Spleen (tissue), 7 donors: ENCODE data around the gene NUP50.

ENCODE experiments used
- POLR2A ChIP-seq, 3 donors: fragments of 450-650 bp; IDR thresholded peaks; one replicate each; pipeline ENCODE4 v1.5.1; 2017; ENCODE audit warnings: antibody characterized with exemption in 3 of 3, mild to moderate bottlenecking in 1 of 3
- TF ChIP-seq, protein P1 (sequence below), 11 experiments: fragments of 200-600 bp in 7 of 11; fragments of 450-650 bp in 4 of 11; sonication (generic) in 4 of 11; IDR thresholded peaks in 8 of 11; conservative IDR thresholded peaks in 3 of 11; 1 replicate in 7 of 11; 2 replicates in 4 of 11; pipeline versions ENCODE4 v1.4.0 to v1.8.0; 2016 to 2021; ENCODE audit warnings: antibody characterized with exemption in 11 of 11, inconsistent platforms in 4 of 11, mild to moderate bottlenecking in 1 of 11
- donor health status: DM: no; HTN: no; CAD: no; lungs with moderate emphysema.
- donor health status: DM: no; HTN: no; CAD: no.
- donor health status: DM: no; HTN: no; CAD: no.

DNA sequence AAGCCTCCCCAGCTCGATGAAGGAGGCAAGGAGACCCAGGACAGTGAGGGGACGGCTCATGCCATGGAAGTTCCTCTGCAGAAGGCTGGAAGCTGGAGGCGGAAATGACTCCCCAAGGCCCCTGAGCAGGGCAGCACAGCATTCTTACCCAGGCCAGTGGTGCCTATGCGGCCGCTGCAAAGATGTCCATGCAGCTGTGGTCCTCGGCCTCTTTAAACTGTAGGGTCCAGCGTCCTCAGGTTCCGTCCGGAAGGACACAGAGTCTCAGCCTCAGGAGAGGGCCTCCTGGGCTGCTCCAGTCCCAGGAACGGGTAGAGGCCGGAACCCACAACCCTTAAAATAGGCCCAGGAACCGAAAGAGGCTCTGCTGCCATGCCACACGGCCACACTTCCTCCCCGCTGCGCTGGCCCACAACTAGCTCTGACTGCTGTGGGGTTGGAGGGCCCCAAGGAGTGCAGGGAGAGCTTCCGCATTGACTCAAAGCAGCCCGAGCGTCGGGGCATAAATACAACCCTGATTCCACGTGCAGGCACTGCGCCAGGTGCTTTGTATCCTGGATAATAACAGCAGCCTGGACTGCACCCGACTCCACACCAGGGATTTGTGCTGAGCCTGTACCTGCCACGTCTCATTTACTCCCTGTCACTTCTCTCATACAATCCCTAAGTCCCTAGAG lies 71.5 kb downstream of the NUP50 start:
- no peak for TF ChIP-seq POLR2A (IDR thresholded peaks at IDR 0.05)
- TF ChIP-seq, protein P1, sequence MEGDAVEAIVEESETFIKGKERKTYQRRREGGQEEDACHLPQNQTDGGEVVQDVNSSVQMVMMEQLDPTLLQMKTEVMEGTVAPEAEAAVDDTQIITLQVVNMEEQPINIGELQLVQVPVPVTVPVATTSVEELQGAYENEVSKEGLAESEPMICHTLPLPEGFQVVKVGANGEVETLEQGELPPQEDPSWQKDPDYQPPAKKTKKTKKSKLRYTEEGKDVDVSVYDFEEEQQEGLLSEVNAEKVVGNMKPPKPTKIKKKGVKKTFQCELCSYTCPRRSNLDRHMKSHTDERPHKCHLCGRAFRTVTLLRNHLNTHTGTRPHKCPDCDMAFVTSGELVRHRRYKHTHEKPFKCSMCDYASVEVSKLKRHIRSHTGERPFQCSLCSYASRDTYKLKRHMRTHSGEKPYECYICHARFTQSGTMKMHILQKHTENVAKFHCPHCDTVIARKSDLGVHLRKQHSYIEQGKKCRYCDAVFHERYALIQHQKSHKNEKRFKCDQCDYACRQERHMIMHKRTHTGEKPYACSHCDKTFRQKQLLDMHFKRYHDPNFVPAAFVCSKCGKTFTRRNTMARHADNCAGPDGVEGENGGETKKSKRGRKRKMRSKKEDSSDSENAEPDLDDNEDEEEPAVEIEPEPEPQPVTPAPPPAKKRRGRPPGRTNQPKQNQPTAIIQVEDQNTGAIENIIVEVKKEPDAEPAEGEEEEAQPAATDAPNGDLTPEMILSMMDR (IDR thresholded peaks at IDR 0.05 in 8 of 11, conservative IDR thresholded peaks at IDR 0.05 in 3 of 11), result no peak
